HG03354 (cell line): ENCODE results near the gene HTRA3.

Experiments used
- ATAC-seq: cut with Tn5 transposase; IDR thresholded peaks from one replicate; pipeline ENCODE4 v1.9.1; 2021; ENCODE audit warnings: mild to moderate bottlenecking; ENCODE audit not compliant: unreplicated experiment, poor library complexity, severe bottlenecking

HTRA3 gene

GRCh38 chr4:8233672-8234484 is 35.7 kb upstream of the HTRA3 start:
- no peak for ATAC-seq

- ATAC-seq: no peak
These were observed 34.8 kb upstream of the HTRA3 start for GRCh38 chr4:8234715-8235114.

GRCh38 chr4:8235224-8235623 is 34.3 kb upstream of the HTRA3 start:
- ATAC-seq: no peak

- no peak for ATAC-seq
These were observed 33.9 kb upstream of the HTRA3 start for GRCh38 chr4:8235686-8236085.

- no peak for ATAC-seq
These were observed 33.2 kb upstream of the HTRA3 start for GRCh38 chr4:8236106-8236919.

- no peak for ATAC-seq
These were observed 32.7 kb upstream of the HTRA3 start for GRCh38 chr4:8236920-8237195.

GRCh38 chr4:8237256-8237989 is 32.1 kb upstream of the HTRA3 start:
- ATAC-seq: no peak

GRCh38 chr4:8238036-8238511 is 31.5 kb upstream of the HTRA3 start:
- ATAC-seq: no peak

- no peak for ATAC-seq
These were observed 31.0 kb upstream of the HTRA3 start for GRCh38 chr4:8238515-8239053.

GRCh38 chr4:8239226-8239625 is 30.3 kb upstream of the HTRA3 start:
- ATAC-seq: no peak

GRCh38 chr4:8239661-8240060 is 29.9 kb upstream of the HTRA3 start:
- no peak for ATAC-seq

GRCh38 chr4:8240211-8241041 is 29.1 kb upstream of the HTRA3 start:
- no peak for ATAC-seq

- ATAC-seq: no peak
These were observed 28.3 kb upstream of the HTRA3 start for GRCh38 chr4:8241211-8241779.

- ATAC-seq: peak; percentile 78
These were observed 27.5 kb upstream of the HTRA3 start for GRCh38 chr4:8241895-8242696.

GRCh38 chr4:8242782-8243560 is 26.6 kb upstream of the HTRA3 start:
- no peak for ATAC-seq

GRCh38 chr4:8244001-8244757 is 25.4 kb upstream of the HTRA3 start:
- no peak for ATAC-seq

GRCh38 chr4:8244931-8245460 is 24.6 kb upstream of the HTRA3 start:
- no peak for ATAC-seq
